Fibroblast of lung (primary cell): ENCODE data around the gene SNX33.

ENCODE experiments used
- CTCF ChIP-seq, 2 donors: IDR thresholded peaks in 1 of 2; conservative IDR thresholded peaks in 1 of 2; 1 replicate in 1 of 2; 2 replicates in 1 of 2; pipeline ENCODE4 v1.5.1; 2011 to 2012; ENCODE audit warnings: low read length in 2 of 2, control low read depth in 1 of 2, inconsistent platforms in 1 of 2, low read depth in 1 of 2, mild to moderate bottlenecking in 1 of 2
- EZH2 ChIP-seq: IDR thresholded peaks from 2 replicates; pipeline ENCODE4 v1.5.1; 2012; ENCODE audit warnings: low read length, control low read depth, mild to moderate bottlenecking; ENCODE audit errors: missing control alignments

- no peak for TF ChIP-seq EZH2
- TF ChIP-seq CTCF (conservative IDR thresholded peaks at IDR 0.05 in 1 of 2, IDR thresholded peaks at IDR 0.05 in 1 of 2; ENCODE audit: low read depth in 1 of 2, low read length in 2 of 2), result no peak
These were observed 34.7 kb downstream of the SNX33 start for GRCh38 chr15:75682181-75683135.
